ENCODE data around the gene PSIP1.

DNA sequence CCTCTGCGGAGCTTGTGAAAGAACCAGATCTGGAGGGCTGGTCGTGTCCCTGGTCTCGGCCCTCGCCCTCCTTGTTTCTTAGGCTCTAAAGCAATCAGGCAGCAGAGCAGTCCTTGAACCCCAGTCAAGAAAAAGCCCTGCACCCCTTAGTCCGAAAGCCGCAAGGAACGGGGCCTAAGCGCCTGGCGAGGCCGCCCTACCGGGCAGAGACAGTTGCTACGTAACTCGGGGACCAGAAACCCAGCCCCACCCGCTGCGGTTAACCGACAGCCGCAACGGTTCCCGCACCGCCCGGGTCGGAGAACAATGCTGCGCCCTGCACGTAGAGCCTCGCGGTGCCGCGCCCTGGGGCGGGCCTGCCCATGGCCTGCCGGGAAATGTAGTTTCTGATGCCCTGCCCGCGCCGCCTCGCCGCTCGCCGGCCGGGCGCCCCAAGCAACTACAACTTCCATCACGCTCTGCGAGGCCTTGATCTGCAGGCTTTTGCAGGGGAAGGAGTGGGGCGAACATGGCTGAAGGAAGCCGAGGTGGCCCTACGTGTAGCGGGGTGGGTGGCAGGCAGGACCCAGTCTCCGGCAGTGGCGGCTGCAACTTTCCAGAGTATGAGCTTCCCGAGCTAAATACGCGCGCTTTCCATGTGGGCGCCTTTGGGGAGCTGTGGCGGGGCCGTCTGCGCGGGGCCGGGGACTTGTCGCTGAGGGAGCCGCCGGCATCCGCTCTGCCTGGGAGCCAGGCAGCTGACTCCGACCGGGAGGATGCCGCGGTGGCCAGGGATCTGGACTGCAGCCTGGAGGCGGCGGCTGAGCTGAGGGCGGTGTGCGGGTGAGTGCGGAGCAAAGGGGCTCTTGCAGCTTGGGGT is 88.2 kb downstream of the PSIP1 start, which contains the start of gene SNAPC3:
- TF ChIP-seq, protein P1, sequence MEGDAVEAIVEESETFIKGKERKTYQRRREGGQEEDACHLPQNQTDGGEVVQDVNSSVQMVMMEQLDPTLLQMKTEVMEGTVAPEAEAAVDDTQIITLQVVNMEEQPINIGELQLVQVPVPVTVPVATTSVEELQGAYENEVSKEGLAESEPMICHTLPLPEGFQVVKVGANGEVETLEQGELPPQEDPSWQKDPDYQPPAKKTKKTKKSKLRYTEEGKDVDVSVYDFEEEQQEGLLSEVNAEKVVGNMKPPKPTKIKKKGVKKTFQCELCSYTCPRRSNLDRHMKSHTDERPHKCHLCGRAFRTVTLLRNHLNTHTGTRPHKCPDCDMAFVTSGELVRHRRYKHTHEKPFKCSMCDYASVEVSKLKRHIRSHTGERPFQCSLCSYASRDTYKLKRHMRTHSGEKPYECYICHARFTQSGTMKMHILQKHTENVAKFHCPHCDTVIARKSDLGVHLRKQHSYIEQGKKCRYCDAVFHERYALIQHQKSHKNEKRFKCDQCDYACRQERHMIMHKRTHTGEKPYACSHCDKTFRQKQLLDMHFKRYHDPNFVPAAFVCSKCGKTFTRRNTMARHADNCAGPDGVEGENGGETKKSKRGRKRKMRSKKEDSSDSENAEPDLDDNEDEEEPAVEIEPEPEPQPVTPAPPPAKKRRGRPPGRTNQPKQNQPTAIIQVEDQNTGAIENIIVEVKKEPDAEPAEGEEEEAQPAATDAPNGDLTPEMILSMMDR (IDR thresholded peaks at IDR 0.05; ENCODE audit: low read length), result no peak
- no peak for TF ChIP-seq EZH2 (IDR thresholded peaks at IDR 0.05; ENCODE audit: borderline replicate concordance, low read length)

Data from OCI-LY1 (cell line).